DMS53 treated with DMSO at 0.1 percent for 48 hours (cell line): ENCODE data around the gene AP1S2.

ENCODE experiments used
- DNase-seq: peaks from one replicate; lab custom pipeline; 2025; ENCODE audit not compliant: unreplicated experiment; lab: John Stamatoyannopoulos, UW

Gene AP1S2

GRCh38 chrX:15812192-15812938 is 42.2 kb downstream of the AP1S2 start:
- no peak for DNase-seq

GRCh38 chrX:15808254-15808653 is 46.4 kb downstream of the AP1S2 start:
- no peak for DNase-seq

- no peak for DNase-seq
These were observed 50.0 kb downstream of the AP1S2 start for GRCh38 chrX:15804563-15804962.

- no peak for DNase-seq
These were observed 56.9 kb downstream of the AP1S2 start for GRCh38 chrX:15797707-15798106.

- no peak for DNase-seq
These were observed 63.8 kb downstream of the AP1S2 start for GRCh38 chrX:15790769-15791290.

GRCh38 chrX:15789979-15790768 is 64.4 kb downstream of the AP1S2 start, which contains the start of gene ZRSR2:
TSS of gene ZRSR2 (plus strand) at chrX:15790484. CDS start at chrX:15790496, 12 bp downstream.
- peak; percentile 75 for DNase-seq

- DNase-seq, result no peak
These were observed 67.7 kb downstream of the AP1S2 start for GRCh38 chrX:15786915-15787314.

- no peak for DNase-seq
These were observed 69.3 kb downstream of the AP1S2 start for GRCh38 chrX:15785176-15785750.

- DNase-seq, result no peak
These were observed 72.5 kb downstream of the AP1S2 start for GRCh38 chrX:15781961-15782699.
